Motor neuron (in vitro differentiated cells): Measurements from ENCODE around the gene USP43. TPM values are rescaled to one million over a fixed set of nuclear protein-coding genes. Genes with fewer than 3 reads are reported as not detected.

Experiments
- ATAC-seq, 8 experiments: fragments of 200-7000 bp; cut with Tn5 transposase; replicated peaks in 6 of 8; 2 replicates each; pipeline ENCODE4 v1.8.0; 2021; ENCODE audit warnings: mild to moderate bottlenecking in 8 of 8, moderate library complexity in 8 of 8
- H3K27ac ChIP-seq, 2 donors: fragments of 250-450 bp; sonication (Bioruptor Pico); 2 replicates each; pipeline ENCODE4 v1.9.0; 2021; ENCODE audit warnings: antibody characterized with exemption in 2 of 2, mild to moderate bottlenecking in 2 of 2, moderate library complexity in 1 of 2
- H3K4me1 ChIP-seq, 2 donors: fragments of 250-450 bp; sonication (Bioruptor Pico); replicated peaks in 1 of 2; 2 replicates each; pipeline ENCODE4 v1.6.1; 2021; ENCODE audit warnings: antibody characterized with exemption in 2 of 2, mild to moderate bottlenecking in 2 of 2, moderate library complexity in 1 of 2
- H3K4me3 ChIP-seq, 5 donors: fragments of 250-450 bp; sonication (Bioruptor Pico); 2 replicates each; pipeline ENCODE4 v1.9.0; 2021; ENCODE audit warnings: antibody characterized with exemption in 5 of 5, mild to moderate bottlenecking in 5 of 5, moderate library complexity in 4 of 5
- WGBS, 10 experiments: fragments of 450-650 bp; shearing (Covaris generic); methylation state at CpG; one replicate each; pipeline ENCODE4 v1.0.0; 2022; 5-methylcytosine and 5-hydroxymethylcytosine counted together
- in situ Hi-C, 9 experiments: fragments of 400-800 bp; cut with MboI; loops; one replicate each; pipeline ENCODE4 v1.15.0; 2021; ENCODE audit warnings: low sequenced_read_pairs in 9 of 9, low pct_unique_long_range_greater_than_20kb in 2 of 9; ENCODE audit not compliant: unreplicated experiment in 9 of 9
- total RNA-seq, 8 experiments: library from RNA; unstranded; fragments of 300-600 nt; gene quantifications; 2 replicates each; pipeline versions ENCODE4 v1.2.3 to v1.2.4, GENCODE V29; 2022

USP43 gene
- total RNA-seq, 8 experiments from 2014 or later: 0.49 to 3.6 (median 0.90) TPM; not detected in 1

DNA sequence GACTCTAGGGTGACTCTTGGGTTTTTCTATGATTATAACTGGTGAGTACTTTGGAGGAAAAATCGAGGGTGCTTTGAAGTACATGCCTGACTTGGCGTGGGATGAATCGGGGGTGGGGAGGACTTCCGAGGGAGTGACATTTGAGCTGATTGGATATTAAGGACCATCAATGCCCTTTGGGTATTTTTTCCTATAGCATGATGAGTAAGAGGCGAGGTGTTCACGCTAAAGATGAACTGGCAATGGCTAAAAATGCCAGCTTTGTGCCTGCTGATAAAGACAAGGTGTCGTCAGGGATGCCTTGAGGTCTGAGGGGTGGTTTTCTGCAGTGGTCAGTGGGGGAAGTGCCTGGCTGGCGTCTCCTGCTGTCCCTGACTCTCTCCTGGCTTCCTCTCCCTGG is 25.3 kb downstream of the USP43 start:
- 0 to 88% (median 70%) methylated on average over 1 to 6 of the region's 8 CpGs; no CpG with 5 or more reads in 2 of the 10 experiments for WGBS, 10 experiments
- Histone ChIP-seq H3K4me3 (no peak overlapping the region), H3K27ac (no peak overlapping the region), H3K4me1 (no peaks in the 10 kb centered on the region)
- no peak for ATAC-seq
- in situ Hi-C loops: no loop called here

DNA sequence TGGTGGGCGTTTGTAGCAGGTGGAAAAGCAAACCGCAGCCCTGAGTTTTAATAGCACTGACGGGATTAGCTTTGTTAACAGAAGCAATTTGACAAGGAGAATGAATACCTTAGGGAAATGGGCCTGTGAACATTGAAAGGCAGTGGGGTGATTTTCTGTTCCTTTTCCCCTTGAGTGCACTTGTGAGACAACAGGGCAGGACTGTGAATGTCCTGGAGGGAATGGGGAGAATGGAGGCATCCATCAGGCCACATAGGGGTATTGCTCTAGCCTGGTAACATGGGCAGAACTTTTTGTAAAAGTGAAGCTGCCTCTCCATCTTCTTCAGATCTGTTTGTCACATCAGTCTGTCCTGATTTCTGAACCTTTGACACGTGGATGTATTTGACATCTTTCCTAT is 26.2 kb downstream of the USP43 start:
- no peak for ATAC-seq
- Histone ChIP-seq H3K4me1 (no peaks in the 10 kb centered on the region), H3K4me3 (no peak overlapping the region), H3K27ac (no peak overlapping the region)
- WGBS, 10 experiments: 17 to 72% (median 53%) methylated on average over 1 to 4 of the region's 4 CpGs; no CpG with 5 or more reads in 5 of the 10 experiments
- in situ Hi-C loops: no loop called here

DNA sequence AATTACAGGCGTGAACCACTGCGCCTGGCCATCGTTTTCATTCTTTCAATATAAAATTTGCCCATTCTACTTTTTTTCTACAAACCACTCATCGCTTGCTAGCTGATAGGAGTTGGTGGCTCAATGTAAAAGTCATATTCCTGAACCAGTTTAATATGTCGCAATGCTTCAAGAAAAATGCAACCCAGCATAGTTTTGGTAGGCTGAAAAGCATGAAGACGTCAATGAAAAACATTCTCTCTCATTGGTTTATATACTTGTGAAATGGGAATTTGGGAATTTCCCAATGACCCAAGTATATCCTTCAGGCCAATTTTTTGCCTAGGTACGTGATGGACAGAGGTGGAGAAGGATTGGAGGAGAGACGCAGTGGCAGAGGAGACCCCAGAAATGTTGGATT is 26.9 kb downstream of the USP43 start:
- ATAC-seq: no peak
- WGBS, 10 experiments: 60 to 100% (median 84%) methylated on average over 2 to 7 of the region's 8 CpGs; no CpG with 5 or more reads in 1 of the 10 experiments
- Histone ChIP-seq H3K27ac (no peak overlapping the region), H3K4me3 (no peak overlapping the region), H3K4me1 (no peaks in the 10 kb centered on the region)
- in situ Hi-C loops: no loop called here

DNA sequence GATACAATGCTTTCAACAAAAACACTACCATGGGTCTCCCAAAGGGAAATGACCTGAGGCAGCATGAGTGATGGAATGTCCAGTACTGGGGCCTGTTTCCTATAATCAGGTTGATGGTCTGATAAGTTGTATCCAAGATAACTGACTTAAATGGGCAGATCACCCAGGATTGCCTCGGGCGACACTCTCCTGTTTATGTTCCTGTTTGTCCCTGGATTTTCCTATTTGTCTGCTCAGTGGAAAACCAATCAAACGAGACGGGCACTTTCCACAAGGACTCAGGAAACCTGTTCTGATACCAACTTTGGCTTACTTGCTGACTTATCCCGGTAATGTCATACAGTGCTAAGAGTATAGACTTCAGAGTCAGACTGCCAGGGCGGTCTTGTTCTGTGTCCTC is 27.4 kb downstream of the USP43 start:
- 33 to 100% (median 91%) methylated on average over 1 to 6 of the region's 6 CpGs; no CpG with 5 or more reads in 2 of the 10 experiments for WGBS, 10 experiments
- in situ Hi-C loops: no loop called here
- Histone ChIP-seq H3K4me3 (no peak overlapping the region), H3K27ac (no peak overlapping the region), H3K4me1 (no peaks in the 10 kb centered on the region)
- ATAC-seq: no peak

DNA sequence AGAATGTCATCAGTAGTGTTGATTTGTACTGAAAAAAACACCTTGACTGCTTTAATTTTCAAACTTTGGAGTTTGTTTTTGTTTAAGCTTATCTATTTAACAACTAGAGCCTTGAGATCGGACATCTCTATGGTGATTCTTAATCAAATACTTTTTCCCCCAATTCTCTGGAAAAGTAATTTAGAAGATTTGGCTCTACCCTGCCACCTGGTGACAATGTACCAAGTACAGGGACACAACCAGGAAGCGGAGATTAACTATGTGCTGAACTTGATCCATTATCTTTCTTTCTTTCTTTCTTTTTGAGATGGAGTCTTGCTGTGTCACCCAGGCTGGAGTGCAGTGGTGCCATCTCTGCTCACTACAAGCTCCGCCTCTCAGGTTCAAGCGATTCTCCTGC is 30.8 kb downstream of the USP43 start:
- H3K4me3 ChIP-seq: no peak overlapping the region
- ATAC-seq: peak in 1 of 8 experiments; percentile 32
- in situ Hi-C loops: loop anchor here in 2 of 9 experiments (25.0 kb wide), 1 partner anchor 89 kb away; the partner anchor contains the start of genes CFAP52 (in 2 of the 2) and STX8 (in 2 of the 2)
- 40 to 100% (median 89%) methylated on average over 1 to 3 of the region's 4 CpGs; no CpG with 5 or more reads in 4 of the 10 experiments for WGBS, 10 experiments
- no peak overlapping the region for H3K27ac ChIP-seq
- H3K4me1 ChIP-seq: no peaks in the 10 kb centered on the region

DNA sequence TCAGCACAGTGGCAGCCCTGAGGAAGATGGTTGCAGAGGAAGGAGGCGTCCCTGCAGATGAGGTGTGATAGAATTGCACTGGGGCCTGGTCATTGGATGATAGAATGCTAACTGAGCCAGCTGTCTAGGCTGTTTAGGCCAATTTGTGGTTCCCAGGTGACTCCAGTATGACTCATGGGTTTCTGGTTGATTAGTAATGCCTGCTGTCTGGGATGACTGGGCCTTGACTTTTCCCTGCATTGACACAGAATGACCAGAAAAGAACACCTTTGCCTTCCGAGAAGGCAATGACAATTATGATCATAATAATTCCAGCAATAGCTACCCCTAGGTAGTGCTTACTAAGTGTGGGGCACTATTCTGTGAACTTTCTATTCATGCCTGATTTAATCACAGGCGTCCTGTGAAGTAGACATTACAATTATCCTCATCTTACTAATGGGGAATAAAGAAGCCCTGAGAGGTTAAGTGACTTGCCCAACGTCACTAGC is 31.5 kb downstream of the USP43 start:
- no peak overlapping the region for H3K4me3 ChIP-seq
- no peak overlapping the region for H3K27ac ChIP-seq
- in situ Hi-C loops: loop anchor here in 2 of 9 experiments (25.0 kb wide), 1 partner anchor 90 kb away; the partner anchor contains the start of genes CFAP52 (in 2 of the 2) and STX8 (in 2 of the 2)
- H3K4me1 ChIP-seq: no peaks in the 10 kb centered on the region
- ATAC-seq: peak in 3 of 8 experiments; percentile 29 to 57 (median 39)
- 30 to 100% (median 81%) methylated on average over 1 to 4 of the region's 4 CpGs; no CpG with 5 or more reads in 2 of the 10 experiments for WGBS, 10 experiments

DNA sequence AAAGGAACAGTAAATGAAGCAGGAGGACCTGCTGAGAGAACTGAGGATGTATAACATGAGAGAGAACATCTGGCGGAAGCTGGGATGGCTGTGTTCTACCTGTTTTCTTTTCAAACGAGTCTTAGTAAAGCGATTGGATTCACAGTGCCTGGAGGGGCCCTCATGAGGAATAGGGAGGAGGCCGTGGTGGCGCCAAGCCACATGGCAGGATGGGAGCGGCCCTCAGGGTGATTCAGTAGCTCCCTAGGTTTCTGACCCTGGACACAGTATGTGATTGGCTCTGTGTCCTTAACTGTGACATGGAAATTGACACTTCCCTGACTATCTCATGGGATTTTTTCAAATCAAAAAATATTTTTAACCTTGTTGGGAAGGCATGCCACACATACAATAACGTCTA is 32.1 kb downstream of the USP43 start:
- peak in 1 of 8 experiments; percentile 43 for ATAC-seq
- Histone ChIP-seq H3K27ac (no peak overlapping the region), H3K4me1 (no peaks in the 10 kb centered on the region), H3K4me3 (no peak overlapping the region)
- WGBS, 10 experiments: 43 to 88% (median 77%) methylated on average over 2 to 6 of the region's 7 CpGs; no CpG with 5 or more reads in 4 of the 10 experiments
- in situ Hi-C loops: loop anchor here in 2 of 9 experiments (25.0 kb wide), 1 partner anchor 90 kb away; the partner anchor contains the start of genes CFAP52 (in 2 of the 2) and STX8 (in 2 of the 2)

DNA sequence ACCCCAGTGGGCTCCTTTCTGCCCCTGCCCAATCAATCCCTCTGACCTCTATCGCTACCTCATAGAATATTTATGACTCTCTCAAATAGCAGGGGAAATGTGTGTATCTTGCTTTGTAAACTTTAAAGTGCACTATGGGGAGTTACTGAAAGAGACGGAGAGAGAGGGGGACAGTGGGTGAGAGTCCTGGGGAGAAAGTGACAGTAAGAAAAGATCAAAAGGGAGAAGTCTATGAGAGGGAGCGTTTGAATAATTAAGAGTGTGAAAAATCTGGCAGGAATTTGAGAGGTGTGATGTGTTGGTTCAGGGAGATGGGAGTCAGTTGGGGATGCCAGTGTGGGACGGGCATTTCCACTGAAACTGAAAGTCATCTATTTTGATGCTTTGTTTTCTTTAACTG is 32.6 kb downstream of the USP43 start:
- in situ Hi-C loops: loop anchor here in 2 of 9 experiments (25.0 kb wide), 1 partner anchor 91 kb away; the partner anchor contains the start of genes CFAP52 (in 2 of the 2) and STX8 (in 2 of the 2)
- H3K4me1 ChIP-seq: no peaks in the 10 kb centered on the region
- no peak overlapping the region for H3K27ac ChIP-seq
- no peak for ATAC-seq
- no peak overlapping the region for H3K4me3 ChIP-seq
- 50 to 100% (median 83%) methylated on average over 2 to 4 of the region's 4 CpGs for WGBS, 10 experiments

DNA sequence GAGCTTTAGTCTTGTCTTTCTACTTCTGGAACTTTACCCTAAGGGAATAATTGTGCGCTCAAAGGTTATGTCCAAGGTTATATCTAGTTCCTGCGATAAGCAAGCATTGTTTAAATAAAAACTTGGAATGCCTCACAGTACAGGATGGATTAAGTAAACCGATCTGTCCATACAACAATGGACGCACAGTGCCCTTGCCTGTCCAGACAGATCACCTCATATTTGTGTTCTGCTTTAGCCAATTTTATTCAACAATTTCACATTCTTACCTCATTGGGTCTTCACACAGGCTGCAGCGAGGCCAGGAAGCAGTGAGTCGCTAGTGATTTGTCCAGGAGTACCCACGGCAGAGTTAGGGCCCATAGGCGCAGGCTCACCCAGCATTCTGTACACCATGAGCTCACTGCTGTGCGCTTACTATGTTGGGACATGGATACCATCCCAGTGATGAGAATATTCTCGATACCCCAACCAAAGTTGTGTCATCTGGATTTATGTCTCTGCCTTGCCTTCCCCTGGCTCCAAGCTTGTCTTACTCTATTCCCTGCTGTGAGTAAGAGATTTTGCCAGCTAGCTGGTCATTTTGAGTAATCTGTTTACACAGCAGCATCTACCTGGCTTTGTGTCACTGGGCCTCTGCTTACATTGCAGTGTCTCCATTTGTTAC is 39.8 kb downstream of the USP43 start:
- no peak for ATAC-seq
- 45 to 100% (median 90%) methylated on average over 2 to 9 of the region's 10 CpGs; no CpG with 5 or more reads in 1 of the 10 experiments for WGBS, 10 experiments
- in situ Hi-C loops: loop anchor here in 2 of 9 experiments (25.0 kb wide), 1 partner anchor 98 kb away; the partner anchor contains the start of genes CFAP52 (in 2 of the 2) and STX8 (in 2 of the 2)
- H3K4me3 ChIP-seq: no peak overlapping the region
- no peak overlapping the region for H3K27ac ChIP-seq
- H3K4me1 ChIP-seq: no peaks in the 10 kb centered on the region

DNA sequence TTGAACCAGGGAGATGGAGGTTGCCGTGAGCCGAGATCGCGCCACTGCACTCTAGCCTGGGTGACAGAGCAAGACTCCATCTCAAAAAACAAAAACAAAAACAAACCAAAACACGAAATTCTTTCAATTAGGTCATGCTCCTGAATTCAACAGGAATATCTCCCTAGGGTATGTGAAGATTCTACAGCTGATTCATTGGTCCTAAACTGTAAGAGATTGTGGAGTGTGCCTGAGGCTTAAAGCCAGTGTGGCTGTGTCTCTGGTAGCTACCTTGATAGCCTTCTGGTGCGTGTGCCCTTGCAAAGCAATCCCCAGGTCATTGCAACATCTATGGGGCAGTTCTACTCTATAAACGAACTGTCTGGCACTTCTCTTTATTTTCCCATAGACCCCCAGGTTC is 48.4 kb downstream of the USP43 start:
- no peak for ATAC-seq
- H3K4me1 ChIP-seq: no peaks in the 10 kb centered on the region
- in situ Hi-C loops: loop anchor here in 2 of 9 experiments (25.0 kb wide), 1 partner anchor 106 kb away; the partner anchor contains the start of genes CFAP52 (in 2 of the 2) and STX8 (in 2 of the 2)
- WGBS, 10 experiments: 17 to 81% (median 79%) methylated on average over 2 to 6 of the region's 7 CpGs; no CpG with 5 or more reads in 7 of the 10 experiments
- H3K4me3 ChIP-seq: no peak overlapping the region
- no peak overlapping the region for H3K27ac ChIP-seq

DNA sequence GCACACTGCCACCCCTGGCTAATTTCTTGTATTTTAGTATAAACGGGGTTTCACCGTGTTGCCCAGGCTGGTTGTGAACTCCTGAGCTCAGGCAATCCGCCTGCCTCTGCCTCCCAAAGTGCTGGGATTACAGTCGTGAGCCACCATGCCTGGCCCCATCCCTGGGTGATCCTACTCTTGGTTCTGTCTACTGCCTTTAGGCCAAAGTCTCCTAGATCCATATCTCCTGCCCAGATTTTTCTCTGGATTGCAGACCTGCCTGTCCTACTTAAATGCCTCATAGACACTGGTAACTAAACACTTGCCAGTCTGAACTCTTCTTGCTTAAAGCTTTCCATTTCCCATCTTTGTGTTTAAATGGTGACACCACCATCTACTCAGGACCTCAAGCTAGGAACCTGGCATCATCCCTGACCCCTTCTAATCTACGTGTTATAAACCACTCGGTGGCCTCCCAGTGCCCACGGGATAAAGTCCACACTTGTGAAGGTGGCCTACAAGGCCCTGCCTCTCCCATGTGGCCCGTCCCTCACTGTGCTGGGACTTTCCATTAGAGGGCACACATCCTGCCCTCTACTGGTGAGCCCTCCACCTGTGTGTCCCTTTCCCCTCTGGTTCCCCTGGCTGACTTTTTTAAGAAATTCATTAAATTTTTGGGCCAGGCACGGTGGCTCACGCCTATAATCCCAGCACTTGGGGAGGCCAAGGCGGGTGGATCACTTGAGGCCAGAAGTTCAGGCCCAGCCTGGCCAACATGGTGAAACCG is 51.1 kb downstream of the USP43 start:
- no peaks in the 10 kb centered on the region for H3K4me1 ChIP-seq
- WGBS, 10 experiments: 30 to 100% (median 87%) methylated on average over 2 to 9 of the region's 12 CpGs
- in situ Hi-C loops: loop anchor here in 2 of 9 experiments (25.0 kb wide), 1 partner anchor 109 kb away; the partner anchor contains the start of genes CFAP52 (in 2 of the 2) and STX8 (in 2 of the 2)
- H3K27ac ChIP-seq: no peak overlapping the region
- no peak for ATAC-seq
- no peak overlapping the region for H3K4me3 ChIP-seq

DNA sequence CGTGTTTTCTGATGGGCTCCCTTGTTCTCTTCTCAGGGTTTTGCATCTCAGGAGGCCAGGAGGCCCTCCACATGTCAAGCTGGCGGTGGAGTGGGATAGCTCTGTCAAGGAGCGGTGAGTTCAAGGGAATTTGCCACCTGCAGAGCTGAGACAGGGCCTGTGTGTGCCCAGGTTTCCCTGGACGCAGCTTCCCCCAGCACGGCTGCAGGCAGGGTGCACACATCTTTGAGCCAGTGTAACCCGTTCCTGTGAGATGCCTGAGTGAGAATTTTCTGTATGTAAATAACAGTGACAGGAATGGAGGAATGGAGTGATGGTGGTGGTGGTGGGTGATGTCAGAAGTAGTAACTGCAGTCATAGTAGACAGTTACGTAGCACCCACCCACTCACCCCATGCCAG is 54.8 kb downstream of the USP43 start:
- no peak for ATAC-seq
- Histone ChIP-seq H3K4me1 (peaks cover 5 to 16% of the 10 kb centered on the region in 2 donors), H3K4me3 (no peak overlapping the region), H3K27ac (no peak overlapping the region)
- 45 to 81% (median 80%) methylated on average over 1 to 6 of the region's 7 CpGs; no CpG with 5 or more reads in 7 of the 10 experiments for WGBS, 10 experiments
- in situ Hi-C loops: no loop called here
